HEK293 (cell line): ENCODE measurements around the gene GRAMD4.

Experiments
- CTCF ChIA-PET: fragments of 350-600 bp; formaldehyde crosslinking; extraction: SDS; loops from one replicate; lab custom pipeline; 2021; ENCODE audit warnings: antibody characterized with exemption; lab: Yijun Ruan, JAX
- POLR2A ChIA-PET: fragments of 300-600 bp; formaldehyde crosslinking; extraction: SDS; loops from one replicate; lab custom pipeline; 2020; ENCODE audit warnings: antibody characterized with exemption, inconsistent platforms; lab: Yijun Ruan, JAX
- H3K27ac ChIP-seq: fragments of 200-500 bp; sonication (Bioruptor generic); 2 replicates; pipeline ENCODE4 v1.5.1; 2014; ENCODE audit warnings: low read depth, low read length, control low read depth, inconsistent platforms; ENCODE audit errors: extremely low read depth
- H3K36me3 ChIP-seq, 2 experiments: fragments of 200-500 bp in 1 of 2; sonication (Bioruptor generic) in 1 of 2; 1 replicate in 1 of 2; 2 replicates in 1 of 2; pipeline ENCODE4 v1.5.1; 2014 to 2017; ENCODE audit warnings: inconsistent platforms in 2 of 2, low read length in 2 of 2; ENCODE audit not compliant: control insufficient read depth in 2 of 2, insufficient read depth in 1 of 2
- H3K4me1 ChIP-seq: fragments of 200-500 bp; sonication (Bioruptor generic); 2 replicates; pipeline ENCODE4 v1.5.1; 2014; ENCODE audit warnings: mild to moderate bottlenecking, low read length, inconsistent platforms; ENCODE audit not compliant: control insufficient read depth, insufficient read depth
- H3K4me3 ChIP-seq: 2 replicates; pipeline ENCODE4 v1.5.1; 2011; ENCODE audit warnings: low read depth, mild to moderate bottlenecking, control low read depth, low read length, moderate library complexity
- H3K9me3 ChIP-seq: fragments of 200-500 bp; sonication (Bioruptor generic); 2 replicates; pipeline ENCODE4 v1.5.1; 2014; ENCODE audit warnings: low read depth, low read length, inconsistent platforms; ENCODE audit not compliant: control insufficient read depth, insufficient read depth
- ATF2 ChIP-seq: fragments of 450-650 bp; formaldehyde crosslinking; IDR thresholded peaks from 2 replicates; pipeline ENCODE4 v1.5.1; 2016; ENCODE audit warnings: missing biosample characterization, missing genetic modification characterization, low read depth
- GLI4 ChIP-seq: fragments of 450-650 bp; formaldehyde crosslinking; IDR thresholded peaks from 2 replicates; pipeline ENCODE4 v1.5.1; 2016; ENCODE audit warnings: missing biosample characterization, missing genetic modification characterization
- HOXC10 ChIP-seq: sonication (generic); formaldehyde crosslinking; IDR thresholded peaks from 2 replicates; pipeline ENCODE4 v1.8.1; 2023; ENCODE audit warnings: mild to moderate bottlenecking, missing genetic modification reagents
- KLF1 ChIP-seq: fragments of 450-650 bp; formaldehyde crosslinking; IDR thresholded peaks from 2 replicates; pipeline ENCODE4 v1.5.1; 2016; ENCODE audit warnings: missing biosample characterization, missing genetic modification characterization
- OVOL3 ChIP-seq: fragments of 450-650 bp; formaldehyde crosslinking; IDR thresholded peaks from 2 replicates; pipeline ENCODE4 v1.5.1; 2016; ENCODE audit warnings: missing biosample characterization, missing genetic modification characterization
- PRDM10 ChIP-seq: fragments of 450-650 bp; formaldehyde crosslinking; IDR thresholded peaks from 2 replicates; pipeline ENCODE4 v1.5.1; 2016; ENCODE audit warnings: missing biosample characterization, missing genetic modification characterization
- SCRT2 ChIP-seq: fragments of 450-650 bp; formaldehyde crosslinking; IDR thresholded peaks from 2 replicates; pipeline ENCODE4 v1.5.1; 2016; ENCODE audit warnings: missing biosample characterization, missing genetic modification characterization
- ZBTB17 ChIP-seq: fragments of 450-650 bp; formaldehyde crosslinking; IDR thresholded peaks from 2 replicates; pipeline ENCODE4 v1.5.1; 2016; ENCODE audit warnings: missing biosample characterization, missing genetic modification characterization
- ZBTB20 ChIP-seq: fragments of 450-650 bp; formaldehyde crosslinking; IDR thresholded peaks from 2 replicates; pipeline ENCODE4 v1.5.1; 2016; ENCODE audit warnings: missing biosample characterization, missing genetic modification characterization
- ZBTB48 ChIP-seq: fragments of 450-650 bp; formaldehyde crosslinking; IDR thresholded peaks from 2 replicates; pipeline ENCODE4 v1.5.1; 2016; ENCODE audit warnings: missing biosample characterization, missing genetic modification characterization
- ZBTB49 ChIP-seq: fragments of 450-650 bp; formaldehyde crosslinking; IDR thresholded peaks from 2 replicates; pipeline ENCODE4 v1.5.1; 2016; ENCODE audit warnings: missing biosample characterization, missing genetic modification characterization, low read depth
- ZFP41 ChIP-seq: fragments of 450-650 bp; formaldehyde crosslinking; IDR thresholded peaks from 2 replicates; pipeline ENCODE4 v1.5.1; 2016; ENCODE audit warnings: missing biosample characterization, missing genetic modification characterization, borderline replicate concordance
- ZNF121 ChIP-seq: fragments of 450-650 bp; formaldehyde crosslinking; IDR thresholded peaks from 2 replicates; pipeline ENCODE4 v1.5.1; 2016; ENCODE audit warnings: missing biosample characterization, missing genetic modification characterization
- ZNF148 ChIP-seq: fragments of 450-650 bp; formaldehyde crosslinking; IDR thresholded peaks from 2 replicates; pipeline ENCODE4 v1.5.0; 2017; ENCODE audit warnings: missing biosample characterization, missing genetic modification characterization, borderline replicate concordance
- ZNF324 ChIP-seq: fragments of 450-650 bp; formaldehyde crosslinking; IDR thresholded peaks from 2 replicates; pipeline ENCODE4 v1.5.1; 2016; ENCODE audit warnings: missing biosample characterization, missing genetic modification characterization
- ZNF629 ChIP-seq: fragments of 450-650 bp; formaldehyde crosslinking; IDR thresholded peaks from 2 replicates; pipeline ENCODE4 v1.5.1; 2017; ENCODE audit warnings: missing biosample characterization, missing genetic modification characterization
- ZNF645 ChIP-seq: fragments of 450-650 bp; formaldehyde crosslinking; IDR thresholded peaks from 2 replicates; pipeline ENCODE4; 2016; ENCODE audit warnings: missing biosample characterization, missing genetic modification characterization
- ZNF677 ChIP-seq: fragments of 450-650 bp; IDR thresholded peaks from 2 replicates; pipeline ENCODE4 v1.5.0; 2018; ENCODE audit warnings: missing biosample characterization, mild to moderate bottlenecking, missing genetic modification characterization, moderate library complexity

Gene GRAMD4

GRCh38 chr22:46649141-46650077, 29.2 kb downstream of the GRAMD4 start (continued):
- no peak for TF ChIP-seq PRDM10
- TF ChIP-seq ZBTB49 (tag by site-specific recombination), result no peak
- TF ChIP-seq ZNF629 (tag by site-specific recombination), result no peak
- 0 out of 2 replicates have a peak, but pooled peaks have one; percentile 14 for TF ChIP-seq SCRT2 (tag by site-specific recombination)
- no peak for TF ChIP-seq GLI4 (tag by site-specific recombination)

GRCh38 chr22:46650078-46650810, 30.1 kb downstream of the GRAMD4 start:
- no peaks in the 10 kb centered on the region for H3K9me3 ChIP-seq
- no peak overlapping the region for H3K27ac ChIP-seq
- H3K4me3 ChIP-seq, result no peak overlapping the region
- H3K4me1 ChIP-seq, result no peaks in the 10 kb centered on the region
- no peak for TF ChIP-seq ZFP41
- TF ChIP-seq ATF2 (tag by site-specific recombination), result no peak
- no peak for TF ChIP-seq ZBTB48 (tag by site-specific recombination)
- no peak for TF ChIP-seq ZNF645 (tag by site-specific recombination)
- TF ChIP-seq KLF1 (tag by site-specific recombination), result peak; percentile 17; the same call in 1 of the 2 replicates
- no peak for TF ChIP-seq ZBTB20 (tag by site-specific recombination)
- H3K36me3 ChIP-seq, result peaks cover 0 to 4% of the 10 kb centered on the region in 2 experiments; a peak in 1 of 3 replicates
- POLR2A ChIA-PET, result no interaction called here
- CTCF ChIA-PET, result interaction anchor here (0.6 kb wide), 1 partner anchor 49 kb away, joined by 3 read pairs; no protein-coding TSS in a partner anchor

- H3K36me3 ChIP-seq, result no peaks in the 10 kb centered on the region
- H3K27ac ChIP-seq, result no peak overlapping the region
- POLR2A ChIA-PET, result no interaction called here
- H3K9me3 ChIP-seq, result no peaks in the 10 kb centered on the region
- CTCF ChIA-PET, result no interaction called here
- H3K4me3 ChIP-seq, result no peak overlapping the region
- no peaks in the 10 kb centered on the region for H3K4me1 ChIP-seq
- TF ChIP-seq ZNF148 (tag by site-specific recombination) (no peak), ZNF677 (tag by site-specific recombination) (no peak), ZBTB17 (tag by site-specific recombination) (no peak), ZNF324 (tag by site-specific recombination) (no peak), ZNF121 (no peak), HOXC10 (no peak), OVOL3 (tag by site-specific recombination) (no peak)
Observed at GRCh38 chr22:46651316-46651715, 31.1 kb downstream of the GRAMD4 start.
